HG02642 (cell line): ENCODE data around the gene ZNF185.

Experiments
- ATAC-seq: cut with Tn5 transposase; IDR thresholded peaks from one replicate; pipeline ENCODE4 v1.9.1; 2021; ENCODE audit warnings: mild to moderate bottlenecking; ENCODE audit not compliant: unreplicated experiment, poor library complexity

The ZNF185 gene

GRCh38 chrX:152897222-152898131, at the start of gene ZNF185:
Gene ZNF185 (plus strand): TSS chrX:152898067. CDS start chrX:152914490, 16,423 bp downstream.
- no peak for ATAC-seq

- no peak for ATAC-seq
Measured at GRCh38 chrX:152850465-152850864, 47.4 kb upstream of the ZNF185 start.

GRCh38 chrX:152853986-152854385, 43.9 kb upstream of the ZNF185 start:
- ATAC-seq: no peak

GRCh38 chrX:152861116-152861515, 36.8 kb upstream of the ZNF185 start:
- ATAC-seq: no peak

GRCh38 chrX:152861826-152862225, 36.0 kb upstream of the ZNF185 start:
- ATAC-seq: no peak

- no peak for ATAC-seq
Measured at GRCh38 chrX:152865232-152865920, 32.5 kb upstream of the ZNF185 start.

- no peak for ATAC-seq
Measured at GRCh38 chrX:152866386-152866785, 31.5 kb upstream of the ZNF185 start.

- no peak for ATAC-seq
Measured at GRCh38 chrX:152869972-152870371, 27.9 kb upstream of the ZNF185 start.

GRCh38 chrX:152871260-152871659, 26.6 kb upstream of the ZNF185 start:
- no peak for ATAC-seq

- no peak for ATAC-seq
Measured at GRCh38 chrX:152872522-152872921, 25.3 kb upstream of the ZNF185 start.

GRCh38 chrX:152873361-152873760, 24.5 kb upstream of the ZNF185 start:
- ATAC-seq: no peak

- ATAC-seq: no peak
Measured at GRCh38 chrX:152876931-152877840, 20.7 kb upstream of the ZNF185 start.

GRCh38 chrX:152878976-152879755, 18.7 kb upstream of the ZNF185 start:
- ATAC-seq: no peak

GRCh38 chrX:152881289-152881688, 16.6 kb upstream of the ZNF185 start:
- ATAC-seq: no peak

- ATAC-seq: no peak
Measured at GRCh38 chrX:152884171-152884570, 13.7 kb upstream of the ZNF185 start.

GRCh38 chrX:152886716-152887115, 11.2 kb upstream of the ZNF185 start:
- ATAC-seq: no peak

GRCh38 chrX:152892499-152892898, 5.4 kb upstream of the ZNF185 start:
- ATAC-seq: no peak

GRCh38 chrX:152892999-152893891, 4.6 kb upstream of the ZNF185 start:
- no peak for ATAC-seq
